ENCODE measurements around the gene SPRYD4. TPM values are rescaled to one million over a fixed set of nuclear protein-coding genes. Genes with fewer than 3 reads are reported as not detected.
"Not testable (repeated sequence)": the region's sequence is repeated elsewhere in the genome, so short reads cannot be mapped to it uniquely, and the experiment has no call there.

The SPRYD4 gene
- total RNA-seq, 1 donor from 2014 or later, result 3.0 TPM

GRCh38 chr12:56510786-56511185, 42.4 kb downstream of the SPRYD4 start:
- Mint-ChIP-seq H3K4me1 (no peaks in the 10 kb centered on the region), H3K9me3 (no peaks in the 10 kb centered on the region), H3K36me3 (no peaks in the 10 kb centered on the region), H3K27ac (no peak overlapping the region), H3K4me3 (no peak overlapping the region), H3K27me3 (ENCODE audit: insufficient read depth, low read depth) (peaks cover 6% of the 10 kb centered on the region)
- H3K9ac ChIP-seq, result no peak overlapping the region
- H2AFZ ChIP-seq (replicated peaks), result no peak overlapping the region
- no peak for TF ChIP-seq EZH2phosphoT487 (IDR thresholded peaks at IDR 0.05)
- no peak for TF ChIP-seq EZH2 (IDR thresholded peaks at IDR 0.05)
- TF ChIP-seq, protein P1, sequence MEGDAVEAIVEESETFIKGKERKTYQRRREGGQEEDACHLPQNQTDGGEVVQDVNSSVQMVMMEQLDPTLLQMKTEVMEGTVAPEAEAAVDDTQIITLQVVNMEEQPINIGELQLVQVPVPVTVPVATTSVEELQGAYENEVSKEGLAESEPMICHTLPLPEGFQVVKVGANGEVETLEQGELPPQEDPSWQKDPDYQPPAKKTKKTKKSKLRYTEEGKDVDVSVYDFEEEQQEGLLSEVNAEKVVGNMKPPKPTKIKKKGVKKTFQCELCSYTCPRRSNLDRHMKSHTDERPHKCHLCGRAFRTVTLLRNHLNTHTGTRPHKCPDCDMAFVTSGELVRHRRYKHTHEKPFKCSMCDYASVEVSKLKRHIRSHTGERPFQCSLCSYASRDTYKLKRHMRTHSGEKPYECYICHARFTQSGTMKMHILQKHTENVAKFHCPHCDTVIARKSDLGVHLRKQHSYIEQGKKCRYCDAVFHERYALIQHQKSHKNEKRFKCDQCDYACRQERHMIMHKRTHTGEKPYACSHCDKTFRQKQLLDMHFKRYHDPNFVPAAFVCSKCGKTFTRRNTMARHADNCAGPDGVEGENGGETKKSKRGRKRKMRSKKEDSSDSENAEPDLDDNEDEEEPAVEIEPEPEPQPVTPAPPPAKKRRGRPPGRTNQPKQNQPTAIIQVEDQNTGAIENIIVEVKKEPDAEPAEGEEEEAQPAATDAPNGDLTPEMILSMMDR (IDR thresholded peaks at IDR 0.05), result no peak
- H3K36me3 ChIP-seq, result no peaks in the 10 kb centered on the region
- DNase-seq (ENCODE audit: low spot score), result no peak
- H3F3A ChIP-seq (ENCODE audit: low read depth), result no peaks in the 10 kb centered on the region
- no peak overlapping the region for H3K4me2 ChIP-seq
- no peaks in the 10 kb centered on the region for H3K9me3 ChIP-seq (ENCODE audit: low read depth)
- H3K27ac ChIP-seq, result no peak overlapping the region
- no peaks in the 10 kb centered on the region for H3K79me2 ChIP-seq (ENCODE audit: low read depth)
- H3K4me1 ChIP-seq, result no peaks in the 10 kb centered on the region
- no peaks in the 10 kb centered on the region for H4K20me1 ChIP-seq (ENCODE audit: low read depth)
- no peaks in the 10 kb centered on the region for H3K27me3 ChIP-seq
- no peak overlapping the region for H3K4me3 ChIP-seq

GRCh38 chr12:56514014-56514318, 45.6 kb downstream of the SPRYD4 start:
- H3K4me3 ChIP-seq; H3K9me3 Mint-ChIP-seq; H3K4me1 ChIP-seq; H3F3A ChIP-seq (ENCODE audit: low read depth); H3K9me3 ChIP-seq (ENCODE audit: low read depth); H3K27ac ChIP-seq; H3K27ac Mint-ChIP-seq; H3K36me3 Mint-ChIP-seq; DNase-seq (ENCODE audit: low spot score); H3K4me2 ChIP-seq; H3K79me2 ChIP-seq (ENCODE audit: low read depth); H3K4me1 Mint-ChIP-seq; H2AFZ ChIP-seq (replicated peaks); H3K27me3 ChIP-seq; H3K36me3 ChIP-seq; H3K9ac ChIP-seq; H4K20me1 ChIP-seq (ENCODE audit: low read depth); H3K4me3 Mint-ChIP-seq; H3K27me3 Mint-ChIP-seq (ENCODE audit: insufficient read depth, low read depth): not testable (repeated sequence)

GRCh38 chr12:56517854-56518253, 49.5 kb downstream of the SPRYD4 start:
- Histone ChIP-seq H3K9me3 (ENCODE audit: low read depth) (no peaks in the 10 kb centered on the region), H3K4me1 (peaks cover under 1% of the 10 kb centered on the region), H3K27me3 (no peaks in the 10 kb centered on the region), H3K4me2 (no peak overlapping the region), H3K27ac (no peak overlapping the region), H3K9ac (no peak overlapping the region), H3K36me3 (no peaks in the 10 kb centered on the region), H3F3A (ENCODE audit: low read depth) (peaks cover 7% of the 10 kb centered on the region), H3K79me2 (ENCODE audit: low read depth) (peaks cover 9% of the 10 kb centered on the region), H3K4me3 (no peak overlapping the region), H4K20me1 (ENCODE audit: low read depth) (no peaks in the 10 kb centered on the region), H2AFZ (replicated peaks) (no peak overlapping the region)
- Mint-ChIP-seq H3K4me1 (peaks cover 7% of the 10 kb centered on the region), H3K27ac (no peak overlapping the region), H3K4me3 (no peak overlapping the region), H3K27me3 (ENCODE audit: insufficient read depth, low read depth) (no peaks in the 10 kb centered on the region), H3K9me3 (no peaks in the 10 kb centered on the region), H3K36me3 (no peaks in the 10 kb centered on the region)
- TF ChIP-seq EZH2phosphoT487 (IDR thresholded peaks at IDR 0.05) (no peak), EZH2 (IDR thresholded peaks at IDR 0.05) (no peak)
- TF ChIP-seq, protein P1 (IDR thresholded peaks at IDR 0.05), result no peak
- DNase-seq (ENCODE audit: low spot score), result no peak

DNA sequence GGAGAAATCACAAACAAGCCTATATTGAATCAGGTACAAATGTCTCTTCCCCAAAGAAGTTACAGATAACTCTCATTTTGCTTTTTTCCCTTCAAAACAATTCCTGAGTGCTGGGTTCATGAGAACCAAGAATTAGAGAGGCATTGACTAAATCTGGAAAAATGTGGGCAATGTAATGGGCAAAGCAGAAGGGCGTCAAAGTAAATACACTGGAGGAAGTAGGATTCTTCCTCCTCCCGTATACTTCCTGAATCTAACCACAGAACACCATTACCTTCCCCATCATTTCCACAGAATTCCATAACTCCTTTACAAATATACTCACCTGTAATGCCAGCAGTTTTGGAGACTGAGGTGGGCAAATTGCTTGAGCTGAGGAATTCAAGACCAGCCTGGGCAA, 50.2 kb downstream of the SPRYD4 start:
- Histone ChIP-seq H3K4me3 (no peak overlapping the region), H4K20me1 (ENCODE audit: low read depth) (no peaks in the 10 kb centered on the region), H3K27ac (no peak overlapping the region), H3K9me3 (ENCODE audit: low read depth) (no peaks in the 10 kb centered on the region), H2AFZ (replicated peaks) (no peak overlapping the region), H3K27me3 (no peaks in the 10 kb centered on the region), H3F3A (ENCODE audit: low read depth) (peaks cover 7% of the 10 kb centered on the region), H3K36me3 (no peaks in the 10 kb centered on the region), H3K4me1 (peaks cover 4% of the 10 kb centered on the region), H3K4me2 (no peak overlapping the region), H3K79me2 (ENCODE audit: low read depth) (peaks cover 16% of the 10 kb centered on the region), H3K9ac (no peak overlapping the region)
- Mint-ChIP-seq H3K4me1 (peaks cover 10% of the 10 kb centered on the region), H3K27me3 (ENCODE audit: insufficient read depth, low read depth) (no peaks in the 10 kb centered on the region), H3K36me3 (no peaks in the 10 kb centered on the region), H3K4me3 (no peak overlapping the region), H3K27ac (no peak overlapping the region), H3K9me3 (no peaks in the 10 kb centered on the region)
- TF ChIP-seq, protein P1 (IDR thresholded peaks at IDR 0.05), result no peak
- TF ChIP-seq EZH2 (IDR thresholded peaks at IDR 0.05) (no peak), EZH2phosphoT487 (IDR thresholded peaks at IDR 0.05) (no peak)
- no peak for DNase-seq (ENCODE audit: low spot score)
